HG02973 (cell line): ENCODE data around the gene YJEFN3.

Experiments
- ATAC-seq: cut with Tn5 transposase; IDR thresholded peaks from one replicate; pipeline ENCODE4 v1.9.1; 2021; ENCODE audit warnings: moderate library complexity; ENCODE audit not compliant: unreplicated experiment

The YJEFN3 gene, protein sequence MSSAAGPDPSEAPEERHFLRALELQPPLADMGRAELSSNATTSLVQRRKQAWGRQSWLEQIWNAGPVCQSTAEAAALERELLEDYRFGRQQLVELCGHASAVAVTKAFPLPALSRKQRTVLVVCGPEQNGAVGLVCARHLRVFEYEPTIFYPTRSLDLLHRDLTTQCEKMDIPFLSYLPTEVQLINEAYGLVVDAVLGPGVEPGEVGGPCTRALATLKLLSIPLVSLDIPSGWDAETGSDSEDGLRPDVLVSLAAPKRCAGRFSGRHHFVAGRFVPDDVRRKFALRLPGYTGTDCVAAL

DNA sequence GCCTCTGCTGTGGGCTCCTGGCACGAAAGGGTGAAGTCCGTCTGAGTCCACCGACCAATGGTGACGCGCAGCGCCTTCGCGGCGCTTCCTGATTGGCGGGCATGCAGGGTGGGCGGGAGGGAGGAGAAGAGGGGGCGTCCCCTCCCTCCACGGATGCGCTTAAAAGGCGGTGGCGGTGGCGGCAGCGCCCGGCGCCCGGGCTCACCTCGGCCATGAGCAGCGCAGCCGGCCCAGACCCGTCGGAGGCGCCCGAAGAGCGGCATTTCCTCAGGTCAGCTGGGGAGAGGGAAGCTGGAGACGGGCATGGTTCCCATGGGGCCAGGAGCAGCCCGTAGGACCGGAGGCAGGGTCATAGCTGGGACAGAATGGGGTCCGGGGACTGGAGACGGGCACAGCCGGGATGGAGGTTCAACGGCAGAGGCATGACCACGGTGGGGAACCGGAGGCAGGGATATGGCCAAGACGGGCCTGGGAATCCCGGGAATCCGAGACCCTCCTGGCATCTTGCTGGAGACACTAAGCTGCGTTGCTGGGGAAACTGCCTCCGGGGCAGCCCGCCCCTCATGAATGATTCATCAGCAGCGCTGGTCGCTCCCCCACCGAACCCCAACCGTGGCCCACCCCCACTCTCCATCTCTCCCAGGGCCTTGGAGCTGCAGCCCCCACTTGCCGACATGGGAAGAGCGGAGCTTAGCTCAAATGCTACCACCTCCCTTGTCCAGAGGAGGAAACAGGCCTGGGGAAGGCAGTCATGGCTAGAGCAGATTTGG is at the start of gene YJEFN3:
Gene YJEFN3 (plus strand): TSS at position 191 of the 770 bp plus-strand sequence. CDS start 22 bp downstream, at position 213.
- ATAC-seq, result no peak

DNA sequence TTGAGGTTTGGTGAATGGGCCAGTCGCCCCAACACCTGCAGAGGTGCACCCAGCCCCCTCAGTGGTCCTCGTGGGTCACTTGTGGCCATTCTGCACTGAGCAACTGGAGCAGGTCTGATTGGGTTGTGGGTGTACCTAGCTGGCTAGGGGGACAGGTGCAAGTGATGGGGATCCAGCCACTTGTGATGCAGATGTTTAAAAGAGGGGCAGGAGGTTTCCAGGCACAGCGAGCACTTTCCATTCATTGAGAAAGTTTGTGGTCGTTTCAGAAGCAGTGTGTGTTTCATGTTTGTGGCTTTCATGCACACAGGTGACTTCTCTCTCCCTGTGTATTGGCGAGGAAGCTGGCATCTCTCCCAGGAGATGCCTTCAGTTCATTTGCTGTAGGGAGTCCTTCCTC is 48.0 kb upstream of the YJEFN3 start:
- ATAC-seq, result no peak

DNA sequence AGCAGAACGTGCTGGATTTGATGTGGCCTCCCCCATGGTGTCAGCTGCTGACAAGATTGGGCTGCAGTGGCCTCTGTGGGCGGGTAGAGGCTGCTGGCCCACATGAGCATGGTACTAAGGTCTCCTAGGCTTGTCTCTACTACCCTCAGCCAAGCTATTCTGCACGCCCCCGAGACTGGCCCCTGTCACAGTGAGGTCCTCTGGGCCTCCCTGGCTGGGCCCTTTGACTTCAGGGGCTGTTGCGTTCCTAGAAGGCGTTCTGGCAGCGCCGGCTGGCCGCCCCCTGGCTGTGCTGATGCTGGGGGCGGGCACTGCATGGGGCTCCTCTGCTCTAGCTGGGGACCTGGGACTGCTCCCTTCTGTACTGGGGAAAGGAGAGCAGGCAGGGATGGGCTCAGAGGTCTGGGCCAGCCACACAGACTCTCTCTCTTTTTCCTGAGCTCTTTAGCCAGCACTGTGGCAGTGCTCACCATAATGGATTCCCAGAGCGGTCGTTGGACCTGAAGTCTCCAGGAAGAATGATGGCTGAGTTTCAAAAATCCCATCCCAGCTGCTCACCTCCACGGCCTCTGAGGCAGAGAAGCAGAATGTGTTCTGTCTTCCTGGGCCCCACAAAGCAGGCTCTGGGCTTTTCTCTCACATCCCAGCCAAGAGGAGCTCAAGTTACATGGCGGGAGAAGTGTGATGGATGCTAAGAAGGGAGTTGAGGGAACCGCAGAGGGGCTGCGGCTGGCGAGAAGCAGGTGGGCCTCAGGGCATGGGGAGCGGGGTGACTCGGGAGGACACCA is 45.7 kb upstream of the YJEFN3 start:
- no peak for ATAC-seq

DNA sequence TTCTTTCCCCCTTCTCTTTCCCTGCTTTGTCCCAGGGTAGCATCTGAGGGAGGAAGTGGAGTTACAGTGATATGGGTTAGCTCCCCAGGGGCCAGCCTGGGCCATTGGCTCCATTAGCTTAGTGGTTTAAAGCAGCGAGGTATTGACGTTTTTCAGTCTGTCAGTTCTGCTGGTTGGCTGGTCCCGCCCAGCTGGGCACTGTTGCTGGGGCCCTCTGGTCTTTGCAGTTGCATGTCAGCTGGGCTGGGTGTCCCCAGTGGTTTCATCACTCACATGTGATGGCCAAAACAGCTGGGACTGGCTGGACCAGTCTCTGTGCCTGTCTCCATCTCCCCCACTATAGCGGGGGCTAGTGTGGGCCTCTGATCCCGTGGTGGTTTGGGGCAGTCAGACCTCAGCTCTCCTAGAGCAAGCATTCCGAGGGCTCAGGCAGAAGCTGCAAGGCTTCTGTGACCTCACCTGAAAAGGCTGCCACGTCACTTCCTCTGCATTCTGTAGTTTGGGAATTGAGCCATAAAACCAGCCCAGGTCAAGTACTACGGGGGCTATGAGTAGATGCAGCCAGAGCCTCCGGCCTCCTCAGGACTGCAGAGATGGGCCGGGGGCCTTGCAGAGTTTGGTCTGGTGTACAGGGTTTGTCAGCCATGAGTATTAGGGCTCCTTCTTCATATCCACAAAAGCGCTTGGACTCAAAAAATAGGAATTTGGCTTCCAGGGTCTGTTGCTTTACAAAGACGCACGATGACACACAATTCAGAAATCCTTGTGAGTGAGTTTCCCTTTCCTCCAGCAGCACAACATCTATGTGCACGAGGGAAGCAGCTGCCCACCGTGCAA is 43.3 kb upstream of the YJEFN3 start:
- ATAC-seq, result no peak

DNA sequence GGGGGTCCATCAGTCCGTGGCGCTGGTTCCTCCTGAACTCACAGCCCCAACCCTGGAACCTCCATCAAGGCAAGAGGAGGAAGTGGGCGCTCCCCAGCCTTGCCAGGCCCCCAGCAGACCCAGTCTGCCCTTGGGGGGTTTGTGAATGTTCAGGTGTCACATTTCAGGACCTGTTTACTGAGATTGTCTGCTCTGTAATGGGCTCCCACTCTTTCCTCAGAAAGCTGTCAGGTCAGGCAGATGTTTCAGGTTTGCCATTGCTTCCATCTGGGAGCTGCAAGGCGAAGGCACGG is 42.8 kb upstream of the YJEFN3 start:
- ATAC-seq, result no peak

DNA sequence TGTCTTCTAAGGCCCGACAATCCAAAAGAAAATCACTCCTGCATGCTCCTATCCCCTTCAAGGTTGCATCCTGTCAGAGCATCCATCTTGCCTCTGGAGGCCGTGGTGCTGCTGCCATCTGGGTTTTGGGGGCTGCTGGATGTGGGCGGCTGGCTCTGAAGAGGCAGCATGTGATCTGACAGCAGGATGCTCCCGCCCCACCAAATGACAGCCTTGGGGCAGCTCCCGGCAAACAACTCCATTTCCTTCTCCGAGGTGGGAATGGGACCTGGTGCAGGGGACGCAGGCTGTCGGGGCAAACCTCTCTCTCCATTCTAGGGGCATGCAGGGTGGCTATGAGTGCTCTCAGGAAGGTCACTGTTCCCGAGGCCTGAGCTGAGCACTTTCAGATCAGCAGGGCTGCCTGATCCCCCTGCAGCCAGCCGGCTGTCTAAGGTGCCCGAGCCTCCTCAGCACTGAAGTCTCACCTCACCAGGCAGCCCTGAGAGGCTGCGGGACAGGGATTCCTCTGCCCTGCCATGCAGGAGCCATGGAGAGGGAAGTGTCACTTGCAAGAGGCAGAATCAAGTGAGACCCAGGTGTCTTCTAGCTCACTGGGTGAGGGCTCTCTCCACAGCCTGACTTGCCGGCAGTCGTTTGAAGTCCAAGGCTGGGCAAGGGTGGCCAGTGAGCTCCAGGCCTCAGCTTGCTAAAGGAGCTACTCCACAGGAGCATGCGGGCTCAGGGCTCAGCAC is 42.2 kb upstream of the YJEFN3 start:
- ATAC-seq, result no peak

DNA sequence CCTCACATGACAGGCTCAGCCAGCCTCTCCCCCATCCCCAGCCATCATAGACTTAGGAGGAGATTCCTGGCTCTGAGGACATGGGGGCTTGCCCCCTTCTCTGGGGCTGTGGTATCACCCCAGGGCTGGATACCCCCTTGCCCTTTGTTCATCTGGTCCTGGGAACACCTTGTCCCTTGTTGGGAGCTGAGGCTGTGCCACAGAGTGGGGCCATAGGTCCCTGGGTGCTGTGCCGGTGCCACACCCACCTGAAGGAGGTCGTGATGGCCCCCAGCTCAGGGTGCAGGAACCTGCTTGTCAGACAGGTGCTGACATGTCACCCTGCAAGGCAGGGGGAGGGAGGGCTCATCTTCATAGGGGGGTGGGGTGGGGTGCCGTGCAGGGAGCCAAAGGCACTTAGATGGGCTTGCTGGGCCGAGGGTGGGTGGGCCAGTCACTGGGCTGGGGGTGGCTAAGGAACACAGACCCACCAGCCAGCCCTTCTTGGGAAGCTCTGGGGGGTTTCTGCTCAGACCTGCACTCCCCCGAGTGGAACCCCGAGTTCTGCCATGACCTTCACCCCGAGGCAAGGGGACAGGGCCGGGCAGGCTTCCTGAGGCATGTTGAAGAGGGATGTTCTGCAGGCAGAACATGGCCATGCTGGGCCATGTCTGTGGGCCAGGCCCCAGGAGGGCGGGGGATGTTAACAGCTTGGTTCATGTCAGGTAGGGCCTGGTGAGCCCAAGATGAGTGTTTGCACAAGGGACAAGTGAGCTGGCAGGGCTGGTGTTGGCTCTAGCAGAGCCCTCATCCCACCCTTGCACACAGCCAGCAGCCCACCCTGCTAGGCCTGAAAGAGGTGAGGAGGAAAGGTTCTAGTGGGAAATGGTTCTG is 41.4 kb upstream of the YJEFN3 start:
- ATAC-seq, result no peak

DNA sequence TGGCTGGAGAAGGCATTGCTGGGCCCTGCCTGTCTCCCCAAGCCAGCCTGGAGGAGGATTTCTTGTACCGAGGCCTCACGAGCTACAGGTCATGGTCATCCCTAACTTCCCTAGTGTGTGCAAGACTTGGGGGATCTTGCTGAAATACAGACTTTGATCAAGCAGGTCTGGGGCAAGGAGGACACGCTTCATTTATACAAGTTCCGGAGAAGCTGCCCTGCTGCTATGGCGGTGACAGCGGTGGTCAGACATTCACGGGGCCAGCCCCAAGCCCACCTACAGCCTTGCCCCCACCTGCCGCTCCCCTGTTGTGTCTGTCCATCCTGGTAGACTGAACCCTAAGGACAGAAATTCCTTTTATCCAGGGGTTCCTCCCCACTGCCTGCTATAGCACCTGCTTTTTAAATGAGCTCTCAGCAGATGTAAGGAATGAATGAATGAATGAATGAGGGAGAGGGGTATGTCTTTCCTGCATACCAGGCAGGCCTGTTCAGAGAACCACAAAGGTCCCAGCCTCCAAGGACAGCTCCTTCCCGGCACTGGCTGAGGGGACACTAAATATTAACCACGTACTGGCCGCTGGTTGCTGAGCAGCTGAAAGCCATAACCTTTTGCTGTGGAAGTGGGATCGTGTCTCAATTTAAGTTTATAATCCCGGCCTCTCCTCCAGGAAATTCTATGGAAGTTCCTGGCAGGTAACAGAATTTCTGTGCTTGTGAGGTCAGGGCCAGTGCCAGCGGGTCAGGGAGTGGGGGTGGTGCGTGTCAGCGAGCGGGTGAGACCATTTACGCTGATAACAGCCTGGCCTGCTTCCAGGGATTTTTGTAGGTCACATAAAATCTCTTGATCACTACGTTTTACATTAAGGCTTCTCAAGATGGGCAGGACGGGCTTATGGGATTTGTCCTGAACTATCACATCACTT is 40.5 kb upstream of the YJEFN3 start:
- ATAC-seq, result no peak

DNA sequence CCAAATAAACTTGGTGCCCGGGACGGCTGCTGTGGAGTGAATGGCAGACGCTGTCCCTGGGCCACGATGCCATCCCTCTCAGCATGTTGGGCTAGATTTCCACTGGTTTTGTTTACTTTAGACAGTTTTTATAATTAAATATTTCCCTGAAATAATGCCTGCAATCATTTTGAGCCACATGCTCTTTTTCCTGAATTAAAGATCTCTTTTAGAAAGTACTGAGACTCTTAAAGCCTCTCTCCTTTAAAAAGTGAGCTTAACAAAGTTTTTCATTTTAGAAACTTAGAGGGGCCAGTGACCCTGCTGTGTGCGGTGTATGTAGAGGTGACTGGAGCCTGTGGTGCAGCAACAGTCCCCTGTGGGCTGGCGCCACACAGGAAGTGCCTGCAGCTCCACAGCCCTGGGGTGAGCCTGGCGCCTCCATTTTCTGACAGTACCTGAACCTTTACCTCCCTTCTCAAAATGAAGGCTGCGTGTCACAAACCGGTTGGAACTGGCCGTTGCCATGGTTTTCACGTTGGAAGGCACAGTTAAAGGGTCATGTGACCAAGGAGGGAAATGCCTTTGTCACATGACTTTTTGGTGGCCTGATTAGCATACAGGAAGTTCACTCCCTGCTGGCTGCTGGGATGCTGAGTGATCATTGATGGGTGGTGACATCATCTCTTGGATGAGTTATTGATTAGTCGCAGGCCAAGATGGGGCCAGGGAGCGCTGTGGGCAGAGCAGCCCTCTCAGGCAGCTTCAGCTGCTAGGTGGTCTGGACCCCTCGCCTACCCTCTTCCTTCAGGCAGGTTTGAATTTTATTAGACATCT is 39.6 kb upstream of the YJEFN3 start:
- ATAC-seq, result peak; percentile 60

DNA sequence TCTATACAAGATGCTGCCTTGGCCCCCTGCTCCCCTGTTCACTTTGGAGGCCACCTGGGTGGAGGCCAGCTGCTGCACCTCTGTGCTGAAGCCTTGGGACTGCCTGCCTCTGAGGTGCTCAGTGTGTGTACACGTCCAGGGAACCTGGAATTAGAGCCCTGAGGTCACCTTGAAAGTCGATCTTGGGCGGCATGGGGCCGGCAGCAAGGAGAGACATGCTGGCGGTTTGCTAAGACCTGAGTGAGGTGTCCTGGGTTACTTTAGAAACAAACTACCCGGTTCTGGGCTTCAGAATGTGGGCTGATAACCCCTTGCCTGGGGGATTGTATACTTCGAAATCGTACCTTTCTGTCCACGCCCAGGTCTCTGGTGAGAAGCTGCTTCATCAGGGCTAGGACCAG is 38.9 kb upstream of the YJEFN3 start:
- ATAC-seq, result peak; percentile 6

DNA sequence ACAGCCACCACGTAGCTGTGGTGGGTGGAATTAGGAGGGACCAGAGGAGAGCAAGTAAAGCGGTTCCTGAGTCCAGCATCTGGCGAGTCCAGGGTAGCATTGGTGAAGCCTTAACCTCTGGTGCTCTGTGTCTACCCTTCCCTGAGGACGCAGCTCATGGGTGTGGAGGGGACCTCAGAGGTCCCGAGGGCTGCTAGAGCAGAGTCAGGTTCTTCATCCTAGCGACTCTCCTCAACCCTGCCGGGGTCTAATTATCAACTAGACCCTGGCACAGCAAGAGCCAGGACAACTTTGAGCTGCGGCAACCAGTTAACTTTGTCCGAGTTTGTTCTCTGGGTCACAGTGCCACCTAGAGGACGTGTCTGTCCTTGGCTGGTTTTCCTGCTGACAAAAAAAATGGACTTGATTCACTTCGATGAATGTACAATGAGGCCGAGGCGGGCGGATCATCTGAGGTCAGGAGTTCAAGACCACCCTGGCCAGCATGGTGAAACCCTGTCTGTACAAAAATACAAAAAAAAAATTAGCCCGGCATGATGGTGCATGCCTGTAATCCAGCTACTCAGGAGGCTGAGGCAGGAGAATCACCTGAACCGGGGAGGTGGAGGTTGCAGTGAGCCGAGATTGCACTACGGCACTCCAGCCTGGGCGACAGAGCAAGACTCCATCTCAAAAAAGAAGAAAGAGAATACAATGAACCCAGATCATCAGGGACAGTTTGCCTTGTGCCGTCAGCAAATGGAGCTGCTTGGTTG is 38.3 kb upstream of the YJEFN3 start:
- no peak for ATAC-seq

DNA sequence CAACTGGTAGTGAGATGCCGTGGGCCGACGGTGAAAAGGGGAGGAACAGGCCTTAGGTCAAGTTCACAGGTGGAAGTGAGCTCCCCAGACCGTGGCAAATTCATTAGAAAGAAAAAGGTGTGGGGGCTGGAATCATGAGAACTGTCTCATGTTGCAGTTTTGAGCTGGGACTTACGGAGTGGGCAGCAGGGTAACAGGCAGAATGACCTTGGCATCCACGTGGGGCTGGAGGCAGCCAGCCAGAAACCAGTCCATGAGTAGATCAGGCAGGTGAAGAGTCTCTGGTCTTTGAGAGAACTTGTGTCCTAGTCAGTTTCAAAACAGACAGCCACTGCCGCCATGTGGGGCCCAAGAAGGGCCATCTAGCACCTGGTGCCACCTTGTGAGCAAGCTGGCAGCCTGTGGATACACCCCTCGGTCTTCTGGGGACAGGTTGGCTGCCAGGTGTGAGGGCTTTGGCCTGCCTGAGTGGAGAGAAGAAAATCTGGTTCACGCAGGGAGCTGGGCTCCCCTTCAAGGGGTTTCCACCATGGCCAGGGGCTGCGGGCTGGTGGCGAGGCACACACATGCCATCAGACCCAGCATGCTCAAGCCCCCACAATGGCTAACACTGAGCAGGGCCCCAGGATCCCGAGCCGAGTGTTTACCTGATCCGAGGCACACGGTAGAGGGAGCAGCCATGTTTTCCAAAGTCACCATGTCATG is 37.2 kb upstream of the YJEFN3 start:
- no peak for ATAC-seq

DNA sequence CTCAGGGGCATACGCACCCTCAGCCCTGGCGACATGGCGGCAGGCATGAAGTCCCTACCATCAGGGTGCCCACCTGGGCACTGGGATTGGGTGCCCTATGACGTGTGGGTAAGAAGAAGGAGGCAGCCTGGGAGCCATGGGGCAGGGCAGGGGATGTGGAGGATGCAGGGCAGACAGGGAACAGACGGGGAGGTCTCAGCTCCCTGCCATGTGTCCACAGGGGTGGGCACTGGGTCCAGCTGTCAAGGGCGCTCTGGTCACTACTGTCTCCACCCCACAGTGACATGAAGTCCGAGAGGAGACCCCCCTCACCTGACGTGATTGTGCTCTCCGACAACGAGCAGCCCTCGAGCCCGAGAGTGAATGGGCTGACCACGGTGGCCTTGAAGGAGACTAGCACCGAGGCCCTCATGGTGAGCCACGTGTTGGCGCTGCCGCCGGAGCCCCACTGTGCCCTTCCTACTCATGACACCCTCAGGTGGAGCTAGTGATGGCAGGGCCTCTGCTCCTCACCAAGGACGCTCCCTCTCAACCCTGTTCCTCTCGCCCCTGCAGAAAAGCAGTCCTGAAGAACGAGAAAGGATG is 36.6 kb upstream of the YJEFN3 start:
- no peak for ATAC-seq

DNA sequence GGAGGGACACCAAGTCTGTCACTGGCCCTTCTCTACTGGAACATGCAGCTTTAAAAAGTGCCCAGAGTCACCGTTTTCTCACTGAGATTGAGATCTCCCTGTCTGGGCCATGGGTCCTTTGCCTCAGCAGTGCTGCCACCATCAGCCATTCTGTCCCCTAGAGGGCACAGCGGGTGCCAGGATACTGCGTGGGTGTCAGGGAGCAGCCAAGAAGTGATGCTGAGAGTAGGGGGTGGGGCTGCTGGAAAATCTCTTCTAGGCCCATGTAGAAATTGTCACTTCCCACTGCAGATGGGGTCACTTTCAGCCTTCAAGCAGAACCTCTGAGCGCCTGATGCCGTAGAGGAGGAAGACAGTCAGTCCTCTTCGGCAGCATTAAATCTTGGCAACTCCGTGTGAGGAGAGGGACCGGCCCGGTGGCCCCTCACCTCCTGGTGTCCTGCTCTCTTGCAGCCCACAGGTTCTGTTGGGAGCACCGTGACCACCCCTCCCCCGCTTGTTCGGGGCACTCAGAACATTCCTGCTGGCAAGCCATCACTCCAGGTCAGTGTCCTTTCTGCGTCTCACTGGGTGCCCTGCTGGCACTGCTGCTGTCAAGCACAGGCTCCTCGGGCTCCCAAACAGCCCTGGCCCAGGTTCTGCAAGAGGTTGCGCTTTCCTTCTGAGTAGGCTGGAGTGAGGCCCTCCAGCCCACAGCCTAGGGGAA is 34.7 kb upstream of the YJEFN3 start:
- ATAC-seq, result no peak
